ENCODE data around the gene RAD51AP2.
"Not testable (repeated sequence)": the region's sequence is repeated elsewhere in the genome, so short reads cannot be mapped to it uniquely, and the experiment has no call there.

RAD51AP2 gene

GRCh38 chr2:17538022-17538843 lies 20.0 kb upstream of the RAD51AP2 start:
- DNase-seq (ENCODE audit: low read depth in 4 of 4, low spot score in 1 of 4), result no peak

- DNase-seq (ENCODE audit: low read depth in 4 of 4, low spot score in 1 of 4), result no peak
These were observed 18.2 kb upstream of the RAD51AP2 start for GRCh38 chr2:17536416-17536815.

- DNase-seq (ENCODE audit: low read depth in 4 of 4, low spot score in 1 of 4), result no peak
These were observed 15.3 kb upstream of the RAD51AP2 start for GRCh38 chr2:17533546-17533945.

- no peak for DNase-seq (ENCODE audit: low read depth in 4 of 4, low spot score in 1 of 4)
These were observed 11.5 kb upstream of the RAD51AP2 start for GRCh38 chr2:17529771-17530170.

- DNase-seq (ENCODE audit: low read depth in 4 of 4, low spot score in 1 of 4), result no peak
These were observed 4.1 kb upstream of the RAD51AP2 start for GRCh38 chr2:17522303-17522702.

GRCh38 chr2:17521621-17522020 lies 3.4 kb upstream of the RAD51AP2 start:
- no peak for DNase-seq (ENCODE audit: low read depth in 4 of 4, low spot score in 1 of 4)

GRCh38 chr2:17520761-17521160 lies 2.5 kb upstream of the RAD51AP2 start:
- DNase-seq (ENCODE audit: low read depth in 4 of 4, low spot score in 1 of 4), result no peak

- no peak for DNase-seq (ENCODE audit: low read depth in 4 of 4, low spot score in 1 of 4)
These were observed 1.2 kb upstream of the RAD51AP2 start for GRCh38 chr2:17519486-17519885.

GRCh38 chr2:17517481-17518211 lies 594 bp downstream of the RAD51AP2 start:
- DNase-seq (ENCODE audit: low read depth in 4 of 4, low spot score in 1 of 4), result no peak

- DNase-seq (ENCODE audit: low read depth in 4 of 4, low spot score in 1 of 4), result no peak
These were observed 2.6 kb downstream of the RAD51AP2 start for GRCh38 chr2:17515652-17516051.

- DNase-seq (ENCODE audit: low read depth in 4 of 4, low spot score in 1 of 4), result no peak
These were observed 11.3 kb downstream of the RAD51AP2 start for GRCh38 chr2:17506736-17507616.

- DNase-seq (ENCODE audit: low read depth in 4 of 4, low spot score in 1 of 4), result no peak
These were observed 20.5 kb downstream of the RAD51AP2 start for GRCh38 chr2:17497718-17498117.

- DNase-seq (ENCODE audit: low read depth in 4 of 4, low spot score in 1 of 4), result no peak
These were observed 22.6 kb downstream of the RAD51AP2 start for GRCh38 chr2:17495590-17495989.

- not testable (repeated sequence) for DNase-seq (ENCODE audit: low read depth in 4 of 4, low spot score in 1 of 4)
These were observed 28.1 kb downstream of the RAD51AP2 start for GRCh38 chr2:17490165-17490564.

- not testable (repeated sequence) for DNase-seq (ENCODE audit: low read depth in 4 of 4, low spot score in 1 of 4)
These were observed 29.6 kb downstream of the RAD51AP2 start for GRCh38 chr2:17488610-17489009.

- DNase-seq (ENCODE audit: low read depth in 4 of 4, low spot score in 1 of 4), result no peak
These were observed 34.7 kb downstream of the RAD51AP2 start for GRCh38 chr2:17483496-17483895.

GRCh38 chr2:17482651-17483050 lies 35.6 kb downstream of the RAD51AP2 start:
- DNase-seq (ENCODE audit: low read depth in 4 of 4, low spot score in 1 of 4), result no peak

- no peak for DNase-seq (ENCODE audit: low read depth in 4 of 4, low spot score in 1 of 4)
These were observed 38.4 kb downstream of the RAD51AP2 start for GRCh38 chr2:17479875-17480274.

- DNase-seq (ENCODE audit: low read depth in 4 of 4, low spot score in 1 of 4), result no peak
These were observed 41.4 kb downstream of the RAD51AP2 start for GRCh38 chr2:17476830-17477229.

GRCh38 chr2:17476064-17476463 lies 42.2 kb downstream of the RAD51AP2 start:
- DNase-seq (ENCODE audit: low read depth in 4 of 4, low spot score in 1 of 4), result no peak

- DNase-seq (ENCODE audit: low read depth in 4 of 4, low spot score in 1 of 4), result no peak
These were observed 43.0 kb downstream of the RAD51AP2 start for GRCh38 chr2:17475286-17475685.

All from stimulated activated CD4-positive, alpha-beta T cell treated with anti-CD3 and anti-CD28 coated beads, Interleukin-1b, Interleukin-23, amount 100 ng/mL, for 24 hours (primary cell).